AG20443 (cell line): ENCODE data around the gene STK24.

Experiments used
- DNase-seq: peaks from one replicate; pipeline ENCODE4 v3.0.0; 2012; ENCODE audit warnings: low spot score, mixed read lengths

STK24 gene

GRCh38 chr13:98532254-98532653 is 44.7 kb downstream of the STK24 start:
- DNase-seq = no peak

GRCh38 chr13:98530217-98530616 is 46.7 kb downstream of the STK24 start:
- DNase-seq = no peak

- DNase-seq = no peak
Measured at GRCh38 chr13:98529171-98529570, 47.7 kb downstream of the STK24 start.

- DNase-seq = peak; percentile 89
Measured at GRCh38 chr13:98528663-98529064, 48.2 kb downstream of the STK24 start.

- no peak for DNase-seq
Measured at GRCh38 chr13:98527526-98527925, 49.4 kb downstream of the STK24 start.

- no peak for DNase-seq
Measured at GRCh38 chr13:98526182-98526512, 50.8 kb downstream of the STK24 start.

GRCh38 chr13:98525456-98526181 is 51.3 kb downstream of the STK24 start:
- DNase-seq = no peak

GRCh38 chr13:98524793-98525192 is 52.1 kb downstream of the STK24 start:
- DNase-seq = no peak

- DNase-seq = no peak
Measured at GRCh38 chr13:98524391-98524790, 52.5 kb downstream of the STK24 start.

- DNase-seq = no peak
Measured at GRCh38 chr13:98523455-98524102, 53.3 kb downstream of the STK24 start.

- DNase-seq = no peak
Measured at GRCh38 chr13:98522371-98522770, 54.5 kb downstream of the STK24 start.

GRCh38 chr13:98521461-98522247 is 55.3 kb downstream of the STK24 start:
- no peak for DNase-seq

GRCh38 chr13:98520674-98521449 is 56.0 kb downstream of the STK24 start:
- DNase-seq = no peak

- DNase-seq = no peak
Measured at GRCh38 chr13:98519976-98520375, 56.9 kb downstream of the STK24 start.

GRCh38 chr13:98517576-98518310 is 59.2 kb downstream of the STK24 start:
- DNase-seq = no peak

- no peak for DNase-seq
Measured at GRCh38 chr13:98515818-98516465, 61.0 kb downstream of the STK24 start.

- no peak for DNase-seq
Measured at GRCh38 chr13:98514288-98514687, 62.6 kb downstream of the STK24 start.

GRCh38 chr13:98513837-98514236 is 63.1 kb downstream of the STK24 start:
- DNase-seq = no peak

- DNase-seq = no peak
Measured at GRCh38 chr13:98512774-98513665, 63.9 kb downstream of the STK24 start.

- no peak for DNase-seq
Measured at GRCh38 chr13:98511435-98511834, 65.5 kb downstream of the STK24 start.
